ENCODE results near the gene EGFR. TPM values are rescaled to one million over a fixed set of nuclear protein-coding genes. Genes with fewer than 3 reads are reported as not detected.

EGFR gene
- total RNA-seq, 2 donors from 2014 or later: 21.1 to 22.5 TPM

DNA sequence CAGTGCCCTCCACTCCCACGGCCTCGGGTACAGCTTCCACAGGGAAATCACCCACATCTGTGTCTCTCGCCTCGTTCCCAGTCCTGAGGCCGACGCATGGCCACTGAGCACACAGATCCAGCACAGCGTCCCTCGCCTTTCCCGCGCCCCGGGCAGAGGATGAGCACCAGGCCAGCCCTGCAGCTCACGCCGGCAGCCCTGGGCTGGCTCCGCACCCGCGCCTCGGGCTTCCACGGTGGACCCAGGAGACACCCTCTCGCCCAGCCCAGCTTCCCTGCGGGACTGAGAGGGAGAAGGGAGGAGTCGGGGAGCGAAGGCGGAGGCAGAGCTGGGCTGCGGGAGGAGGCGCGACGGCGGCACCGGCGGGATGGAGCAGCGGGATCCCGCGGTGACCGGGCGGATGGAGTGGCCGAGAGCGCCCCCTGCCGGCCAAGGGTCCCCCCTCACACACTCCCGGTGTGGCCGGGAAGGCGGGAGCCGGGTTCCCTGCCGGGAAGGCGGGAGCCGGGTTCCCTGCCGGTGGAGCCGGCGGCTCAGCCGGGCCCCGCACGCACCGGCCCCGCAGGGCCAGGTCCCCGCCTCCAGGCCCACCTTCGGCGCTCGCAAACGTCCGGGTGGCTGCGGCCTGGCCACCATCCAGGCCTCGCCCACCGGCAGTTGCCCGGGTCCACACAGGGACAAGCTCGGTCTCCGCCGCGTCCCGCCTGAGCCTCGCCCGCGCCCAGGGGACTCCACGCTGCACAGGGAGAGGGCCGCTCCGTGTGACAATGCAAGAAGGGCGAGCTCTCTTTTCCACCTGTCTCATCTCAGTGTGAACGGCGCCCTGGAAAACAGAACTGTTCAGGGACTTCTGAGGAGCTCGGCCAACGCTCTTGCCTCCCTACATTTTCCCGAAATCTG is 236.0 kb downstream of the EGFR start:
- TF ChIP-seq CTCF (IDR thresholded peaks at IDR 0.05): peak; percentile 91 to 95
- DNase-seq (ENCODE audit: low spot score): peak; percentile 84
- H3K4me1 ChIP-seq: peaks cover 0 to 14% of the 10 kb centered on the region in 2 donors
- H3K36me3 ChIP-seq: no peaks in the 10 kb centered on the region
- no peaks in the 10 kb centered on the region for H3K9me3 ChIP-seq
- peak overlapping the region; percentile 44 to 65 for H3K4me3 ChIP-seq
- peak overlapping the region in 1 of 2 donors; percentile 66 for H3K27ac ChIP-seq
- H3K27me3 ChIP-seq: no peaks in the 10 kb centered on the region

- TF ChIP-seq CTCF (IDR thresholded peaks at IDR 0.05): peak; percentile 85 to 89
- Histone ChIP-seq H3K9me3 (no peaks in the 10 kb centered on the region), H3K27me3 (no peaks in the 10 kb centered on the region), H3K4me3 (peak overlapping the region; percentile 44 to 65), H3K4me1 (peaks cover 0 to 14% of the 10 kb centered on the region in 2 donors), H3K27ac (peak overlapping the region in 1 of 2 donors; percentile 66), H3K36me3 (no peaks in the 10 kb centered on the region)
- peak; percentile 89 for DNase-seq (ENCODE audit: low spot score)
Observed at GRCh38 chr7:55255496-55256445, 237.0 kb downstream of the EGFR start.

DNA sequence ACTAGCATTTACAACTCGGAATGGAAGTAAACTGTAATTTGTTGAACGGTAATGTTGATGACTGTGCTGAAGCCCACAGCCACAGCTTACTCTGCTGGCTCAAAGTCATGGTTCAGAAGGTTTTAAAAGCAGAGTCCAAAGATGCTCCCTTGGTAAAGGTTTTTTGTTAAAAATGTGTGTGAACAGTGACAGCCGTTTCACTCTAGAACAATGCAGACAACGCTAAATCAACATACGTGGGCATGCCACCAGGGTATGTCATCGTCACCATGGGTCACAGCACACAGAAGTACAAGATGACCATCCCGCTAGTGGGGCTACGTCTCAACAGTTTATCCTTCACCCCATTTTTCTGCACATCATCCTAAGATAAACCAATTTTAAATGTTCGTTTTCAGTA is 239.8 kb downstream of the EGFR start:
- no peak for TF ChIP-seq CTCF (IDR thresholded peaks at IDR 0.05)
- H3K4me1 ChIP-seq: peaks cover 0 to 14% of the 10 kb centered on the region in 2 donors
- no peak overlapping the region for H3K27ac ChIP-seq
- H3K9me3 ChIP-seq: no peaks in the 10 kb centered on the region
- H3K27me3 ChIP-seq: no peaks in the 10 kb centered on the region
- H3K36me3 ChIP-seq: no peaks in the 10 kb centered on the region
- DNase-seq (ENCODE audit: low spot score): no peak
- no peak overlapping the region for H3K4me3 ChIP-seq

GRCh38 chr7:55260171-55260570 is 241.4 kb downstream of the EGFR start:
- Histone ChIP-seq H3K4me3 (no peak overlapping the region), H3K27ac (no peak overlapping the region), H3K27me3 (no peaks in the 10 kb centered on the region)

More at GRCh38 chr7:55260171-55260570, 241.4 kb downstream of the EGFR start:
- peaks cover 0 to 3% of the 10 kb centered on the region in 2 donors for H3K4me1 ChIP-seq
- no peak for TF ChIP-seq CTCF (IDR thresholded peaks at IDR 0.05)
- no peaks in the 10 kb centered on the region for H3K36me3 ChIP-seq
- DNase-seq (ENCODE audit: low spot score): no peak
- no peaks in the 10 kb centered on the region for H3K9me3 ChIP-seq
